GM18951 (cell line): Measurements from ENCODE around the gene PTPRE.

Experiments used
- POLR2A ChIP-seq: IDR thresholded peaks from 4 replicates; pipeline ENCODE4 v1.6.1; 2011; ENCODE audit warnings: mild to moderate bottlenecking; ENCODE audit not compliant: insufficient read length, insufficient read depth; ENCODE audit errors: extremely low read depth
- in situ Hi-C: fragments of 300-500 bp; cut with MboI; formaldehyde crosslinking; loops from one replicate; pipeline ENCODE4 v1.12.0; 2022; ENCODE audit warnings: low sequenced_read_pairs, mixed read lengths, inconsistent platforms; ENCODE audit not compliant: unreplicated experiment

PTPRE gene

DNA sequence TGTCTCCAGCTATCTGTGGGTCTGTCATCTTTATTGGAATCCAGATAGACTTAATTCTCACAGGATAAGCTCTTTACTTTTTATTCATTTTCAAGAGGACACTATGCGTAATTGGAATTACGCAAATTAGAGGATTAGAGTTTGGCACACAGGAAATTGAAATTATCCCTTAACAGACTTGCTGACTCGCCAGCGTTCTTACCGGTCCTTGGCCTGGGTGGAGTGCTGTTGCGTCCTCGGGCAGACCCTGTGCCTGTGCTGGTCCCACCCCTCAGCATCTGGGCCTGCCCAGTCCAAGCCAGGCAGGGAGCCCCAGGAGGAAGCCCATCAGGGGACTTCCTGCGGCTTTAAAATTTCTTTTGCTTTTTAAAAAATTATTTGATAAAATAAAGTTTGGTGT lies 117.5 kb downstream of the PTPRE start:
- in situ Hi-C loops, result no loop called here
- TF ChIP-seq POLR2A, result no peak

DNA sequence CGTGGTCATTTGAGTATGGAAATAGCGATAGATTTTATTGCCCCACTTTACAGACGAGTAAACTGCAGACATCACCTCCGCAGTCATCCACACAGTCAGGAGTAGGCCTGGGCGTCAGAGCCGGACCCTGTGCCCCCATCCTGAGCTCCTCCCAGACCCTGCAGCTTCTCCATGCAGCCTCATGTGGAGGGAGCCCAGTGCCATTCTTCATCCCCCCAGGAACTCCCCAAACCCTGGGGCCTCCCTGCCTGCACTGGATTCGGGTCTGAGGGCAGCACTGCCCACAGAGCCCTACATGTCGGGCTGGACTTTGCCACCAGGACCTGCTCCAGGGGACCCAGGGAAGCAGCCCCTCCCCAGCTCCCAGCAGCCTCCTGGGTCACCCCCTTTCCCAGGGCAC lies 118.5 kb downstream of the PTPRE start:
- no peak for TF ChIP-seq POLR2A
- in situ Hi-C loops, result no loop called here

DNA sequence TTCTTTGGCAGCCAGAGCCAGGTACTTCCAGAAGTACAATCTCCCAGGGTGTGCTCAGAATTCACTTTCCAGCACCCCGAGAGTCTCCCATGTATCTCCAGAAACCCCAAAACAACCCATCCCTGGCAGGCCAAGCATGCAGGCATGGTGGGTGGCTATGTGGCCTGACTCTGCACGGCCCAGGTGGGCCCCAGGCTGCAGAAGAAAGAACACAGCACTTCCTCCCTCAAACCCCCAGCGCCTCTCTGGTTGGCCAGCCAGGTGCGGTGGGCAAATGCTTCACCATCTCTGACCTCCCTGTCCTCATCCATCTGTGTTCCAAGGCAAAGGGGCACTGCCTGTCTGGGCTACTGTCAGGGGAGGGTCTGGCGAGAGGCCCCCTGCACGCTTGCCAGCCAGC lies 119.0 kb downstream of the PTPRE start:
- in situ Hi-C loops, result no loop called here
- no peak for TF ChIP-seq POLR2A

DNA sequence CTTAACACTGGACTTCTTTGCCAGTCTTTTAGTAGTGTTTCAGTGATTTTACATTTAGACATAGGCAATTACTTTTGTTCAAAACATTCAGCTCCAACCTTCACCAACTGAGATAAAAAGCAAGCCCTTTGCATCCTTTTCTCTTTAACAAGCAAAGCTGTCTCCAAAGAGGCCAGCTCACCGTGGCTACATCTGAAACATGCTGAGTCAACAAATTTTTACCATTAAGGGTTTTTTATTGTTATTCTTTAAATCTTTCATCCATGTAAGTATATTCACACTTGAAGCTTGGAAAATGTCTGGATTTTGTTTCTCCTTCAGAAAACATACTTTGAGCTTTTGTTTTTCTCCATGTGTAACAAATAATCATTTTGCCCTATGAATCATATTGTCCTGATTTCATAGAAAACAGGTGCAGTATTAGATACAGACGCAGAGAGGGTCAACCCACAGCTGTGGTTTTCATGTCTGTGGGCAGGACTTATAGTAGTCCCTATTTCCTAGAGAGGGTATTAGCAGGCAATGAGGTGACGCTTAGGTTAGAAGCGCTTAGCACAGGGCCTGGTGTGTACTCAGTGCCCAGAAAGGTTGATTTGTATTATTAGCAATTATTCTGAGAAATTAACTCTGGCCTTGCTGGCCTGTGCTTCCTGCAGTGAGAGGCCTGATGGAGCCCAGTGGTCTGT lies 119.9 kb downstream of the PTPRE start:
- in situ Hi-C loops, result no loop called here

DNA sequence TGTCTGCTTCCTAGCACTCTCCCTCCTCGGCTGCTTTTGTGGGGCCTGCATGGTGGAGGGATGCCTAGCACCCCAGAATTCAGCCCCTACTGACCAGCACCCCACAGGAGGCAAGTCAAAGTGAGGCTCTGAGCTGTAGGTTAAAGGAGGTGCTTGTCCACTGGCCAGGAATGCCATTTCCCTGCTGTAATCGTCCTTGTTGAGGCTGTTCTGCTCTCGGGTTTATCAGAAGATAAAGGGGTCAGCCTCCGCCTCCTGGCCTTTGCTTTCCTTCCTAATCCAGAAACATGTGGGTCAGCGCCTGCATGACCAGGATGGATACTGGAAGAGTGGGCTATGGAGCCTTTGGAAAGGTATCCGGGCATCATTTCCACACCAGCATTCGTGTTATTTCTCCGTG lies 120.4 kb downstream of the PTPRE start:
- no peak for TF ChIP-seq POLR2A

More for the DNA sequence above, 119.9 kb downstream of the PTPRE start:
- no peak for TF ChIP-seq POLR2A

DNA sequence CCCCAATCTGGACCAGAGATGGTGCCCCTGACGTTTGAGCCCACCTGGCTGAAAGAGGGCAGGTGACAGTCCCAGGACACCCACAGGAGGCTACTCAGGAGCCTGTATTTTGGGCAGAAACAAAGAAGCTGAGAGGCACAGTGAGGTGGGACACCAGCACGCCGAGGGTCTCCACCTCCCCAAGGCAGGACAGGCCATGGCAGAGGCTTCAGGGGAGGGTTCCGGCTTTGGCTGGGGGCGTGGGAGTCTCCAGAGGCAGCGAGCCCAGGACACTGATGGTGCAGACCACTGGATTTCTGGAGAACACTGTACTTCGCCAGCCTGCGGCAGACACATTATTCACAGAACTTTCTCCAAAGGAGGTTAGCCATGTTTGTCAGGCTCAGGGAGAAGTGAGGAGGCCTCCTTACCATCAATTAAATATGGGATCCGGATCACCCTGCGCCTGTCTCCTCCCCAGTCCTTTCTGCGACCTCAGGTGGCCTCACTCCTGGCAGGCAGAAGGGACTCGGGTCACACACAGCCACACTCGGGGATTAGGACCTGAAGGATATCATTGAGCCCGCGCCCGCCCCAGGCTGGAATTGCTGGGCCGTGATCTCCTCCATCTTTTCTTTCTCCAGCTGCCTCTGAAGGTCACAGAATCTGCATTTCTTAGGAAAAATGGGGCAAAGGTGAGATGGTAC lies 121.1 kb downstream of the PTPRE start:
- in situ Hi-C loops, result no loop called here
- no peak for TF ChIP-seq POLR2A

More for the DNA sequence above, 120.4 kb downstream of the PTPRE start:
- in situ Hi-C loops, result no loop called here

DNA sequence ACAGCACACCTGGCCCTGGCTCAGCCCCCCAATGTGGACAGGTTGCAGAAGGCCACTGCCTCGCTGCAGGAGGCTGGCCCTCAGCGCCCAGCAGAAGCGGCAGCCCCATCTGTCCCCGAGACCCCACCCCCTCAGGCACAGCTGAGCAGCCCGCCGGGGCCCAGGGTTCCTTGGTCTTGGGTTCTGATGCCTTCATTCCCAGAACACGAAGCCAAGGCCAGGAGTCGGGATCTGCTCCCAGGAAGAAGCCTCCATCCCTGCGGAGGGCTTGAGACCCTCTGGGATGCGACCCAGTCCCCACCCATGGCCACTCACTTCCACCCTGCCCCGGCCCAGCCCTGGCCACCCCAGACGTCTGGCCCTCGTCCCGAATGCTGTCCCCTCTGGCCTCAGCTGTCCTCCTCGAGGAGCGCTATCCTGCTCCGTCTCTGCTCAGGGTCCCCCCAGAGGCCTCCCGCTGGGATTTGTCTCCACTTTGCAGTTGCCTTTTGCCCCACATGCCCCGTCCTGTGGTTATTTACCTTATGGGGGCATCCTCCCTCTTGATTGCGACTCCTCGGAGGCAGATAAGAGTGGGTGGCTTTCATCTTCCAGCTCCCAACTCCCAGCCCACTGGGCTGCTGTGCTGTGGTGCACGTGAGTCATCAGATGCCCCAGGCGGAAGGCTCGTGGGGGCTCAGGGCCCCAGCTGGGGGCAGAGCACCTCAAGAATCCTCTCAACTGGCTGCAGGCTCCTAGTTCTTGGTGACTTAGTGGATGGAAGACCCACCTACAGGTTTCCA lies 121.8 kb downstream of the PTPRE start:
- no peak for TF ChIP-seq POLR2A
- in situ Hi-C loops, result no loop called here

DNA sequence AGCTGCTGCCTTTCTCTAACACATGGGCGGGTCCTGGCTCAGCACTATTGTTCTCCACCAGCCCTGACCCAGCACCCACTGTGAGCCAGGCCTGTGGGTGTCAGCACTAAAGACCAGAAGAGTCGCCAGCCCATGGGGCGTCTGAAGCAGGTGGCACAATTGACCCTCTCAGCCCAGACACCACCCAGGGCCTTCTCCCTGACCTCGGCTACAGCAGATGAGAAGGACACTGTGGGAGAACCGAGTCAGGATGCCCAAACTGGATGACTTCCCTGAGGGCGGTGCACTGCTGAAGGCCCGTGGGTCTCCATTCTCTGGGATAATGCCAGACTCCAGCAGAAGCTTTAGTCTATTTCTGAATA lies 122.4 kb downstream of the PTPRE start:
- in situ Hi-C loops, result no loop called here
- no peak for TF ChIP-seq POLR2A

DNA sequence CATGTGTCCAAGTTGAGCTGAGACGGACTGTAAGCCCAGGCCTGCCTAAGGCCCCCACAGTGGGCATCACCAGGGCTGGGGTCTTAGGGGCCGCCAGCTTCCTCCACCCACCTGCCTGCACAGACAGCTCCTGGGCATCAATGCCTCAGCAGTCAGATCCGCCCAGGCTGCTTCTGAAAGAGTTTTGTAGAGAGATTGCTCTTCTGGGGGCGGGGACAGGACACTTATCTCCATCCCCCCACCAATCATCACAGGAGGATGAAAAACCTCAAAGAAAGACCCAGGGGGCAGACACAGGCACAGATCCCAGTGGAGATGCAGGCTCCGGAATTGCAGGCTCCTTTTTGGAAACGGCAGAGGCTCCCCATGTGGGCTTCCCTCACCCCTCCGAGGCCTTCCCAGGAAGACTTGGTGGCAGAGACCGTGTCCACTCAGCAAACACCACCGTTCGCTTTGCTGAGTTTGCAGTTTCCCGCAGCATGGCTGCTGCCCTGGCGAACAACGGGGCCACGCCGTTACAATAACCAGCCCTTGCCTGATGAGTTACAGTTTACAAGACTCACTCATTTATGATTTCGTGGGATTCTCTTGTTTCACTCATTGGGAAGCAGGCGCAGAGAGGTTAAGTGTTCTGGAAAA lies 122.9 kb downstream of the PTPRE start:
- in situ Hi-C loops, result no loop called here
- no peak for TF ChIP-seq POLR2A

DNA sequence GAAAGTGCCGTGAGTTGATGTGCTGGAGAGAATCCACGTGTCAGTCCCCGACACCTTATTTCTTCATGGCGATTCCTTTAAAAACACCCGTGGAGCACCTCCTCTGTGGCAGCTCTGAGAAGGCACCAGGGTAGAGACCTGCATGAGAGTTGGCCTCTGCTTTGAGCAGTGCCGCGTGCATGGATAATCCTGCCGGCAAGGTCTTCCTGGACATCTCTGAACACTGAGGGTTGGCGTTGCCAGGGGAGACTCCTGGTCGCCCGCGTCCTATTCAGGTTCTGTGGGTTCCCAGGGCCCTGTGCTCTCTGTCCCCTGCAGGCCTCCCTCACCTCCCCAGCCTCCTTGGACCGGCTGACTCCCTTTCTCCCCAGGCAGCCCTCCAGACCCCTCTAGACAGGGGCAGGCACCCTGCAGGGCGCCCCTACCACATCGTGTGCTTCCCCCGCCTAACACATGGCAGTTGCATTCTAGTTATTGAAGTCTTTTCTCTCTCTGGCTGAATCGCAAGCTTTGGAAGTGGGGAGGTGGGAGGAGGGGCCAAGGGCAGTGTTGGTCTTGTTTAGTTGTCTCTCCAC lies 123.7 kb downstream of the PTPRE start:
- in situ Hi-C loops, result no loop called here
- no peak for TF ChIP-seq POLR2A

DNA sequence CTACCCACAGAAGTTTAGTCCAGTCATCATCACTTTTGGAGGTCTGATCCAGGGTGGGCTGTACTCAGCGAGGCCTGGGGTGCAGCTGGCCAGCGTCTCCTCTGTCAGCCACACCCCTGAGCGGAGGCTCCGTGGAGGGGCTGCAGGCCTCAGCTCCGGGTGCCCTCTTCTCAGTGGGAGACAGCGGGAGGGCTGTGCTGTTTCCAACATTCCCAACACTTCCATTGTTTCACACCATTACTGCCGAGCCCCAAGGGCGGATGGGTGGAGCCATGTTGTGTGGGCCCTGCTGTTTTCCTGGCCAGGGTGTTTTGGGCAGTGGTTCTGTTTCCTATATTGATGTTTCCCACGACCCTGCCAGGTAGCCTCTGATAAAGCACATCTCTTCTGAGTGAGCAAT lies 124.3 kb downstream of the PTPRE start:
- in situ Hi-C loops, result no loop called here
- no peak for TF ChIP-seq POLR2A

DNA sequence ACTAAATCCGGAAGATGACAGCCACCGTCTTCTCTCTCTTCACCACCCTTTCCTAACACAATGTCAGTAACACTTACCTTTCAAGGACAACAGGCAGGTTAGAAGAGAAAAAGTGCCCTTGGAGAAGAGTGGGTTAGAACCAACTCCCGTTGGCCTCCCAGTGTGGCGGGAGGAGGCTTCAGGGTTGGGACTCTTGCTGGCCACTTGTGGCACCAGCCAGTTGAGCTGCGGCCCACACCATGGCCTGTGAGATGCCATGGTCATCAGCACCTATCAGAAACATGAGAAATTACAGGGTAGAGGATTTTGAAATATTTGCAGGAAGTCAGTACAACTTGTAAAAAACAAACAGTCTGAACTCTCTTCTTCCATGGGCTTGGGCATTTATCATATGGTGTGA lies 125.6 kb downstream of the PTPRE start:
- no peak for TF ChIP-seq POLR2A
- in situ Hi-C loops, result no loop called here

DNA sequence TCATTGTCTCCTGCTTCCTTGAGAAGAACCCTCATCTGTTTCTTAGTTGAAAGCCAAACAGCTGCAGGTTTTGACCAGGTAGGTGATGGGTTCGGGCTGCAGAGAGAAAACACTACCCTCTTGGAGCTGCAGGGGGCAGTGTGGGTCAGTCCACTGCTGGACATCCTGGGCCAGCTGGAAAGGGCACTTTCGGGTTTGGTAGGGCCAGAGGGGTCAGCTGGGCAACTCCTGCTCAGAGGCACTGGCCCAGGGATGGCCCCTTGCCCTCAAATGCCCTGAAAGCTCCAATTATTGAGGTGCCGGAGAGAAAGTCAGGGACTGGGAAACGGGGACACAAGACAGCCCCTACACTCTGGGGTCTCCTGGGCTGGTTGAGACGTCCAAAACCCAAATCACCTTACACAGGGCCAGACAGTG lies 128.7 kb downstream of the PTPRE start:
- in situ Hi-C loops, result loop anchor here (5.0 kb wide), 1 partner anchor 37 kb away; no protein-coding TSS in a partner anchor
- TF ChIP-seq POLR2A, result no peak
